Vagina (tissue), 2 donors: Measurements from ENCODE around the gene PDE4D.

Source experiments
- POLR2A ChIP-seq, 2 donors: fragments of 450-650 bp; IDR thresholded peaks; one replicate each; pipeline ENCODE4 v1.6.1; 2017; ENCODE audit warnings: antibody characterized with exemption in 2 of 2, mild to moderate bottlenecking in 2 of 2, moderate library complexity in 2 of 2
- POLR2AphosphoS5 ChIP-seq, 2 donors: sonication (generic); formaldehyde crosslinking; IDR thresholded peaks; one replicate each; pipeline ENCODE4 v1.9.0; 2017; ENCODE audit warnings: antibody characterized with exemption in 2 of 2, mild to moderate bottlenecking in 2 of 2, low read depth in 1 of 2; ENCODE audit not compliant: insufficient read depth in 1 of 2
- TF ChIP-seq, protein P1 (sequence below), 3 experiments: fragments of 450-650 bp in 2 of 3; fragments of 200-600 bp in 1 of 3; sonication (generic) in 1 of 3; IDR thresholded peaks; one replicate each; pipeline ENCODE4 v1.5.1; 2017 to 2019; ENCODE audit warnings: antibody characterized with exemption in 3 of 3, mild to moderate bottlenecking in 2 of 3, moderate library complexity in 2 of 3

DNA sequence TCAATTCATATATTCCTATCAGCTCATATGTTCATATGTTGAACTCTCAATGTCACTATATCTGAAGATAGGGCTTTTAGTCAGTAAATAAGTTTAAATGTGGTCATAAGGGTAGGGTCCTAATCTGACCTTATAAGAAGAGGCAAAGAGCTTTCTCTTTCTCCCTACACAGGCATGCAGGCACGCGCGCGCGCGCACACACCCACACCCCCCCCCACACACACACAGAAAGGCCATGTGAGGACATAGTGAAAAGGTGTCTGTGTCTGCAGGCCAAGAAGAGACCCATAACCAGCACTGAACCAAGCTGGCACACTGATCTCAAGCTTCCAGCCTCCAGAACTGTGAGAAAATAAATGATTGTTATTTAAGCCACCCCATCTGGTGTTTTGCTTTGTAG is 76.0 kb downstream of the PDE4D start:
- TF ChIP-seq POLR2A (IDR thresholded peaks at IDR 0.05): no peak
- no peak for TF ChIP-seq POLR2AphosphoS5 (IDR thresholded peaks at IDR 0.05; ENCODE audit: insufficient read depth in 1 of 2, low read depth in 1 of 2)
- TF ChIP-seq, protein P1, sequence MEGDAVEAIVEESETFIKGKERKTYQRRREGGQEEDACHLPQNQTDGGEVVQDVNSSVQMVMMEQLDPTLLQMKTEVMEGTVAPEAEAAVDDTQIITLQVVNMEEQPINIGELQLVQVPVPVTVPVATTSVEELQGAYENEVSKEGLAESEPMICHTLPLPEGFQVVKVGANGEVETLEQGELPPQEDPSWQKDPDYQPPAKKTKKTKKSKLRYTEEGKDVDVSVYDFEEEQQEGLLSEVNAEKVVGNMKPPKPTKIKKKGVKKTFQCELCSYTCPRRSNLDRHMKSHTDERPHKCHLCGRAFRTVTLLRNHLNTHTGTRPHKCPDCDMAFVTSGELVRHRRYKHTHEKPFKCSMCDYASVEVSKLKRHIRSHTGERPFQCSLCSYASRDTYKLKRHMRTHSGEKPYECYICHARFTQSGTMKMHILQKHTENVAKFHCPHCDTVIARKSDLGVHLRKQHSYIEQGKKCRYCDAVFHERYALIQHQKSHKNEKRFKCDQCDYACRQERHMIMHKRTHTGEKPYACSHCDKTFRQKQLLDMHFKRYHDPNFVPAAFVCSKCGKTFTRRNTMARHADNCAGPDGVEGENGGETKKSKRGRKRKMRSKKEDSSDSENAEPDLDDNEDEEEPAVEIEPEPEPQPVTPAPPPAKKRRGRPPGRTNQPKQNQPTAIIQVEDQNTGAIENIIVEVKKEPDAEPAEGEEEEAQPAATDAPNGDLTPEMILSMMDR (IDR thresholded peaks at IDR 0.05): no peak
